Measurements from ENCODE around the gene UBAP1L.

GRCh38 chr15:65154720-65155119 is 39.7 kb upstream of the UBAP1L start:
- TF ChIP-seq, protein P1, sequence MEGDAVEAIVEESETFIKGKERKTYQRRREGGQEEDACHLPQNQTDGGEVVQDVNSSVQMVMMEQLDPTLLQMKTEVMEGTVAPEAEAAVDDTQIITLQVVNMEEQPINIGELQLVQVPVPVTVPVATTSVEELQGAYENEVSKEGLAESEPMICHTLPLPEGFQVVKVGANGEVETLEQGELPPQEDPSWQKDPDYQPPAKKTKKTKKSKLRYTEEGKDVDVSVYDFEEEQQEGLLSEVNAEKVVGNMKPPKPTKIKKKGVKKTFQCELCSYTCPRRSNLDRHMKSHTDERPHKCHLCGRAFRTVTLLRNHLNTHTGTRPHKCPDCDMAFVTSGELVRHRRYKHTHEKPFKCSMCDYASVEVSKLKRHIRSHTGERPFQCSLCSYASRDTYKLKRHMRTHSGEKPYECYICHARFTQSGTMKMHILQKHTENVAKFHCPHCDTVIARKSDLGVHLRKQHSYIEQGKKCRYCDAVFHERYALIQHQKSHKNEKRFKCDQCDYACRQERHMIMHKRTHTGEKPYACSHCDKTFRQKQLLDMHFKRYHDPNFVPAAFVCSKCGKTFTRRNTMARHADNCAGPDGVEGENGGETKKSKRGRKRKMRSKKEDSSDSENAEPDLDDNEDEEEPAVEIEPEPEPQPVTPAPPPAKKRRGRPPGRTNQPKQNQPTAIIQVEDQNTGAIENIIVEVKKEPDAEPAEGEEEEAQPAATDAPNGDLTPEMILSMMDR (IDR thresholded peaks at IDR 0.05; ENCODE audit: low read length), result no peak
- TF ChIP-seq EZH2 (optimal IDR thresholded peaks at IDR 0.05; ENCODE audit: low read depth, low read length) (no peak), EZH2phosphoT487 (IDR thresholded peaks at IDR 0.05; ENCODE audit: low read length) (no peak)
